A673 (cell line): ENCODE results near the gene CA5A. TPM values are rescaled to one million over a fixed set of nuclear protein-coding genes. Genes with fewer than 3 reads are reported as not detected.

Source experiments
- BruUV-seq: library from RNA; stranded (reverse); fragments of 400-500 nt; replicated peaks from 2 replicates; lab custom pipeline; 2021; lab: Mats Ljungman, UMichigan
- CTCF ChIA-PET: fragments of 300-600 bp; sonication (Branson Sonifier 250); formaldehyde crosslinking; loops from one replicate; lab custom pipeline; 2022; ENCODE audit warnings: antibody characterized with exemption; lab: Charles Lee
- POLR2A ChIA-PET: fragments of 300-600 bp; sonication (Branson Sonifier 250); formaldehyde crosslinking; loops from one replicate; lab custom pipeline; 2022; ENCODE audit warnings: antibody characterized with exemption; ENCODE audit not compliant: low non-redundant PET; lab: Charles Lee
- DNase-seq: peaks from one replicate; pipeline ENCODE4 v3.0.0-alpha.2; 2015; ENCODE audit warnings: low spot score
- H3K27ac ChIP-seq: fragments of 200-600 bp; sonication (generic); 2 replicates; pipeline ENCODE4 v1.5.1; 2016; ENCODE audit warnings: mixed run types, low read depth, mild to moderate bottlenecking, mixed read lengths, antibody characterized with exemption, low read length; ENCODE audit not compliant: poor library complexity, severe bottlenecking
- H3K27me3 ChIP-seq: fragments of 200-600 bp; sonication (generic); replicated peaks from 2 replicates; pipeline ENCODE4 v1.6.1; 2017; ENCODE audit warnings: mixed run types, low read depth, mild to moderate bottlenecking, mixed read lengths, antibody characterized with exemption, low read length; ENCODE audit not compliant: insufficient read depth, poor library complexity
- H3K36me3 ChIP-seq: fragments of 200-600 bp; sonication (generic); 2 replicates; pipeline ENCODE4 v1.6.1; 2016; ENCODE audit warnings: mixed run types, mild to moderate bottlenecking, mixed read lengths, antibody characterized with exemption, low read length; ENCODE audit not compliant: insufficient read depth, poor library complexity, severe bottlenecking
- H3K4me1 ChIP-seq: fragments of 200-600 bp; sonication (generic); 2 replicates; pipeline ENCODE4 v1.6.1; 2017; ENCODE audit warnings: mixed run types, mild to moderate bottlenecking, mixed read lengths, antibody characterized with exemption, low read length; ENCODE audit not compliant: insufficient read depth, poor library complexity, severe bottlenecking
- H3K4me3 ChIP-seq: fragments of 200-600 bp; sonication (generic); 2 replicates; pipeline ENCODE4 v1.5.1; 2016; ENCODE audit warnings: low read depth, mixed run types, mild to moderate bottlenecking, mixed read lengths, low read length; ENCODE audit not compliant: poor library complexity, severe bottlenecking
- H3K9me3 ChIP-seq: fragments of 200-600 bp; sonication (generic); 2 replicates; pipeline ENCODE4 v1.6.1; 2016; ENCODE audit warnings: mixed run types, low read depth, mild to moderate bottlenecking, mixed read lengths, antibody characterized with exemption, low read length; ENCODE audit not compliant: poor library complexity, severe bottlenecking
- CTCF ChIP-seq: fragments of 300-800, 200-600 bp; sonication (generic); conservative IDR thresholded peaks from 2 replicates; pipeline ENCODE4 v1.5.1; 2017; ENCODE audit warnings: low read depth, mild to moderate bottlenecking, antibody characterized with exemption, low read length, moderate library complexity, mixed read lengths
- EZH2 ChIP-seq: fragments of 200-600 bp; sonication (generic); IDR thresholded peaks from 2 replicates; pipeline ENCODE4 v1.6.1; 2017; ENCODE audit warnings: borderline replicate concordance, low read depth, mild to moderate bottlenecking, mixed read lengths, antibody characterized with exemption, low read length; ENCODE audit not compliant: poor library complexity, severe bottlenecking
- intact Hi-C: fragments of 100-400 bp; cut with micrococcal nuclease; formaldehyde crosslinking; loops from one replicate; pipeline ENCODE4 v1.10.0; 2022; ENCODE audit not compliant: unreplicated experiment
- total RNA-seq: library from RNA; stranded (reverse); gene quantifications from 2 replicates; pipeline ENCODE4 v1.2.3, GENCODE V29; 2021

The CA5A gene
- total RNA-seq, 1 experiment from 2014 or later, result not detected

DNA sequence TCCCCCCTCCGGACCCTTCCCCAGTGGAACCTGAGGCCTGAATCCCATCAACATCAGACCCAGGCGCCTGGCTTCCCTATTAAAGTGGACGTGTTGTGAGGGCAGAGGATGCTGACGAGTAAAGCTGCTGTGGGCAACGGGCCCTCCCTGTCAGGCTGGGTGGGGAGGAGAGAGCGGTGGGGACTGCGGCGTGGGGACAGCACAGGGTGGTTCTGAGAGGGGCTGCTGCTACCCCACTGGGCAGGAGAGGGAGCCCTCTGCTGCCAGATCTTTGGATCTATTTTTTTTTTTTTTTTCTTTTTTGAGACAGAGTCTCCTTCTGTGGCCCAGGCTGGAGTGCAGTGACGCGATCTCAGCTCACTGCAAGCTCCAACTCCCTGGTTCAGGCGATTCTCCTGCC, 5.9 kb downstream of the CA5A start:
- no peaks in the 10 kb centered on the region for H3K27me3 ChIP-seq
- peak; percentile 42 for DNase-seq
- TF ChIP-seq CTCF (peak; percentile 50), EZH2 (no peak)
- H3K4me1 ChIP-seq, result peaks cover 5% of the 10 kb centered on the region
- ChIA-PET POLR2A (no interaction called here), CTCF (no interaction called here)
- no peaks in the 10 kb centered on the region for H3K36me3 ChIP-seq
- no peaks in the 10 kb centered on the region for H3K9me3 ChIP-seq
- H3K4me3 ChIP-seq, result no peak overlapping the region
- no peak overlapping the region for H3K27ac ChIP-seq
- no TSS peak for BruUV-seq
- intact Hi-C loops, result no loop called here

DNA sequence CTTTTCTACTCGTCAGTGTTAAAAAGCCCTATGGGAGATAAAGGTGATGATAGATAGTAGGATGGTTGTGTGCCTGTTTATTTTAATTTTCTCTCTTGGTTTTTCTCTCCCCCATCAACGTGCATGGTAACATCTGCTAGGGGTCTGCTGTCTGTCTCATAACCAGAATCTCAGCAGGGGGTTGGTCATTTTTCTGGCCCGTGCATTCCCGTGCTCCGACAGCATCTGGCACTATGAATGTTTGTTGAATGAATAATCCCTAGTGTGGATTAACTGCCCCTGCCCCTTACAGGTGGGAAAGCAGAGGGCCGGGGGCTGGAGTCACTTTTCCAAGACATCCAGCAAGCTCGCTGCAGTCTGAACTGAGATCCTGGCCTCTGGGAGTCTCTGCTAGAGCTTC, 6.3 kb downstream of the CA5A start:
- CTCF ChIA-PET, result no interaction called here

GRCh38 chr16:87927195-87927562, 9.2 kb downstream of the CA5A start:
- intact Hi-C loops, result no loop called here
- no peak for DNase-seq
- no peaks in the 10 kb centered on the region for H3K27me3 ChIP-seq
- ChIA-PET CTCF (no interaction called here), POLR2A (no interaction called here)
- H3K27ac ChIP-seq, result no peak overlapping the region
- H3K4me3 ChIP-seq, result no peak overlapping the region
- peaks cover 21% of the 10 kb centered on the region for H3K4me1 ChIP-seq
- no TSS peak for BruUV-seq
- TF ChIP-seq EZH2, result no peak
- TF ChIP-seq CTCF, result no peak
- H3K36me3 ChIP-seq, result no peaks in the 10 kb centered on the region
- H3K9me3 ChIP-seq, result no peaks in the 10 kb centered on the region

More for the DNA sequence above, 6.3 kb downstream of the CA5A start:
- Histone ChIP-seq H3K27ac (no peak overlapping the region), H3K4me3 (no peak overlapping the region), H3K4me1 (peaks cover 10% of the 10 kb centered on the region), H3K36me3 (no peaks in the 10 kb centered on the region), H3K9me3 (no peaks in the 10 kb centered on the region), H3K27me3 (no peaks in the 10 kb centered on the region)
- POLR2A ChIA-PET, result no interaction called here
- intact Hi-C loops, result no loop called here
- no peak for DNase-seq
- no peak for TF ChIP-seq CTCF
- no peak for TF ChIP-seq EZH2
- BruUV-seq, result no TSS peak
